Measurements from ENCODE around the gene ANO10.
"Not testable (repeated sequence)": the region's sequence is repeated elsewhere in the genome, so short reads cannot be mapped to it uniquely, and the experiment has no call there.

The ANO10 gene

GRCh38 chr3:43587303-43587702, 34.5 kb downstream of the ANO10 start:
- TF ChIP-seq CTCF (IDR thresholded peaks at IDR 0.05; ENCODE audit: borderline replicate concordance, insufficient read depth, low read depth, low read length), result no peak
- H3K4me3 ChIP-seq (ENCODE audit: low read depth, low read length), result no peak overlapping the region

- H3K4me3 ChIP-seq (ENCODE audit: low read depth, low read length), result no peak overlapping the region
- TF ChIP-seq CTCF (IDR thresholded peaks at IDR 0.05; ENCODE audit: borderline replicate concordance, insufficient read depth, low read depth, low read length), result no peak
These were observed 37.6 kb downstream of the ANO10 start for GRCh38 chr3:43584043-43584826.

- H3K4me3 ChIP-seq (ENCODE audit: low read depth, low read length), result no peak overlapping the region
- TF ChIP-seq CTCF (IDR thresholded peaks at IDR 0.05; ENCODE audit: borderline replicate concordance, insufficient read depth, low read depth, low read length), result no peak; the same call in 1 of the 2 replicates
These were observed 38.3 kb downstream of the ANO10 start for GRCh38 chr3:43583481-43583880.

GRCh38 chr3:43582866-43583265, 38.9 kb downstream of the ANO10 start:
- no peak for TF ChIP-seq CTCF (IDR thresholded peaks at IDR 0.05; ENCODE audit: borderline replicate concordance, insufficient read depth, low read depth, low read length)
- no peak overlapping the region for H3K4me3 ChIP-seq (ENCODE audit: low read depth, low read length)

- TF ChIP-seq CTCF (IDR thresholded peaks at IDR 0.05; ENCODE audit: borderline replicate concordance, insufficient read depth, low read depth, low read length), result no peak
- H3K4me3 ChIP-seq (ENCODE audit: low read depth, low read length), result no peak overlapping the region
These were observed 40.5 kb downstream of the ANO10 start for GRCh38 chr3:43581343-43581742.

GRCh38 chr3:43580181-43580580, 41.6 kb downstream of the ANO10 start:
- TF ChIP-seq CTCF (IDR thresholded peaks at IDR 0.05; ENCODE audit: borderline replicate concordance, insufficient read depth, low read depth, low read length), result no peak
- no peak overlapping the region for H3K4me3 ChIP-seq (ENCODE audit: low read depth, low read length)

GRCh38 chr3:43573576-43573975, 48.2 kb downstream of the ANO10 start:
- TF ChIP-seq CTCF (IDR thresholded peaks at IDR 0.05; ENCODE audit: borderline replicate concordance, insufficient read depth, low read depth, low read length), result no peak
- H3K4me3 ChIP-seq (ENCODE audit: low read depth, low read length), result no peak overlapping the region

- H3K4me3 ChIP-seq (ENCODE audit: low read depth, low read length), result not testable (repeated sequence)
These were observed 56.0 kb downstream of the ANO10 start for GRCh38 chr3:43565661-43566341.

All from GM12875 (cell line).